HEK293T (cell line): ENCODE measurements around the gene AGAP3.

Experiments
- ARNT ChIP-seq: fragments of 450-650 bp; IDR thresholded peaks from 2 replicates; pipeline ENCODE4 v1.6.1; 2017; ENCODE audit warnings: mild to moderate bottlenecking
- BHLHE40 ChIP-seq: fragments of 450-650 bp; IDR thresholded peaks from 2 replicates; pipeline ENCODE4 v1.6.1; 2016; ENCODE audit warnings: mild to moderate bottlenecking, moderate library complexity, borderline replicate concordance
- CTBP1 ChIP-seq: fragments of 450-650 bp; IDR thresholded peaks from 2 replicates; pipeline ENCODE4 v1.6.1; 2016; ENCODE audit warnings: borderline replicate concordance
- ELF4 ChIP-seq: fragments of 450-650 bp; IDR thresholded peaks from 2 replicates; pipeline ENCODE4 v1.6.1; 2017; ENCODE audit warnings: antibody characterized with exemption
- FOXA1 ChIP-seq: fragments of 450-650 bp; IDR thresholded peaks from 2 replicates; pipeline ENCODE4 v1.6.1; 2016; ENCODE audit warnings: mild to moderate bottlenecking
- FOXK2 ChIP-seq: fragments of 450-650 bp; IDR thresholded peaks from 2 replicates; pipeline ENCODE4 v1.6.1; 2016; ENCODE audit warnings: mild to moderate bottlenecking
- FOXM1 ChIP-seq: fragments of 450-650 bp; IDR thresholded peaks from 2 replicates; pipeline ENCODE4 v1.6.1; 2017; ENCODE audit warnings: mild to moderate bottlenecking, borderline replicate concordance
- HDGF ChIP-seq: fragments of 450-650 bp; IDR thresholded peaks from 2 replicates; pipeline ENCODE4 v1.6.1; 2017; ENCODE audit warnings: antibody characterized with exemption, borderline replicate concordance
- L3MBTL2 ChIP-seq: fragments of 450-650 bp; conservative IDR thresholded peaks from 2 replicates; pipeline ENCODE4 v1.6.1; 2016; ENCODE audit warnings: mild to moderate bottlenecking
- NFRKB ChIP-seq: fragments of 450-650 bp; IDR thresholded peaks from 2 replicates; pipeline ENCODE4 v1.6.1; 2016; ENCODE audit warnings: mild to moderate bottlenecking, moderate library complexity
- SP1 ChIP-seq: fragments of 450-650 bp; IDR thresholded peaks from 2 replicates; pipeline ENCODE4 v1.6.1; 2017
- SUZ12 ChIP-seq: fragments of 450-650 bp; IDR thresholded peaks from 2 replicates; pipeline ENCODE4 v1.6.1; 2016; ENCODE audit warnings: mild to moderate bottlenecking
- TARDBP ChIP-seq: fragments of 450-650 bp; IDR thresholded peaks from 2 replicates; pipeline ENCODE4 v1.6.1; 2016
- TF ChIP-seq, protein P1 (sequence below): fragments of 450-650 bp; IDR thresholded peaks from 2 replicates; pipeline ENCODE4 v1.6.1; 2016

DNA sequence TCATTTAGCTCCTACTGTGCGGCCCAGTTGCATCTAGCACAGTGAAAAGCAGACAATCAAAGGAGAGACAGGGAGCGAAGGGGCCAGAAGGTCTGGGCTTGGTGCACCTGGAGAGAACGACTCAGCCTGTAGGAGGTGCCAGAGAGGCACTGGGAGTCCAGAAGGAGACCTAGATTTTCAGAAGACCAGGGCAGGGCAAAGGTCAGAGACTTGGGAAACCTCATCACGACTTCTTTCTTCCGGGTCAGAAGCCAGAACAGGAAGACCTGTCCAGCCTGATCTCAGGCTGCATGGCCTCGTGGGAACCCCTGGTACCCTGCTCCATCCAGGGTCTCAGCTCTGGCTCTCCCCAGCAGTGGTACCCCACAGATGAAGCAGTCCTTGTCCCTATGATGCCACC lies 5.2 kb downstream of the AGAP3 start:
- TF ChIP-seq ELF4 (no peak), SP1 (no peak), NFRKB (no peak), SUZ12 (no peak), FOXA1 (no peak), FOXK2 (no peak), BHLHE40 (no peak), ARNT (no peak), CTBP1 (no peak), TARDBP (no peak), FOXM1 (no peak), L3MBTL2 (no peak), HDGF (no peak)
- TF ChIP-seq, protein P1, sequence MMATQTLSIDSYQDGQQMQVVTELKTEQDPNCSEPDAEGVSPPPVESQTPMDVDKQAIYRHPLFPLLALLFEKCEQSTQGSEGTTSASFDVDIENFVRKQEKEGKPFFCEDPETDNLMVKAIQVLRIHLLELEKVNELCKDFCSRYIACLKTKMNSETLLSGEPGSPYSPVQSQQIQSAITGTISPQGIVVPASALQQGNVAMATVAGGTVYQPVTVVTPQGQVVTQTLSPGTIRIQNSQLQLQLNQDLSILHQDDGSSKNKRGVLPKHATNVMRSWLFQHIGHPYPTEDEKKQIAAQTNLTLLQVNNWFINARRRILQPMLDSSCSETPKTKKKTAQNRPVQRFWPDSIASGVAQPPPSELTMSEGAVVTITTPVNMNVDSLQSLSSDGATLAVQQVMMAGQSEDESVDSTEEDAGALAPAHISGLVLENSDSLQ: no peak
